ENCODE data around the gene CIC. TPM values are rescaled to one million over a fixed set of nuclear protein-coding genes. Genes with fewer than 3 reads are reported as not detected.
A peak's percentile ranks its signal among the peaks of the same experiment; 100 is the strongest.

CIC gene
- total RNA-seq, 3 donors from 2014 or later, result 20.2 to 25.6 (median 24.9) TPM

GRCh38 chr19:42230571-42230970, 38.5 kb upstream of the CIC start:
- H3K9me3 ChIP-seq, result no peaks in the 10 kb centered on the region
- TF ChIP-seq POLR2A (IDR thresholded peaks at IDR 0.05), result no peak
- H3K4me3 ChIP-seq, result no peak overlapping the region
- H3K36me3 ChIP-seq, result no peaks in the 10 kb centered on the region
- H3K27me3 ChIP-seq, result no peaks in the 10 kb centered on the region
- intact Hi-C loops (cut with DNase I; ENCODE audit: low total_unique reads), result no loop called here
- H3K27ac ChIP-seq, result peak overlapping the region in 1 of 2 donors; percentile 7
- H3K4me1 ChIP-seq, result no peaks in the 10 kb centered on the region
- DNase-seq (ENCODE audit: low spot score in 2 of 2), result no peak

- Histone ChIP-seq H3K4me1 (no peaks in the 10 kb centered on the region), H3K36me3 (peaks cover 10% of the 10 kb centered on the region), H3K9me3 (no peaks in the 10 kb centered on the region), H3K27ac (no peak overlapping the region), H3K27me3 (no peaks in the 10 kb centered on the region), H3K4me3 (no peak overlapping the region)
- TF ChIP-seq POLR2AphosphoS5 (IDR thresholded peaks at IDR 0.05) (no peak), CTCF (IDR thresholded peaks at IDR 0.05) (no peak), POLR2A (IDR thresholded peaks at IDR 0.05) (no peak)
- no peak for DNase-seq (ENCODE audit: low spot score in 2 of 2)
- intact Hi-C loops (cut with DNase I; ENCODE audit: low total_unique reads), result no loop called here
Observed at GRCh38 chr19:42232435-42232834, 36.6 kb upstream of the CIC start.

- DNase-seq (ENCODE audit: low spot score in 2 of 2), result no peak
- Histone ChIP-seq H3K9me3 (no peaks in the 10 kb centered on the region), H3K36me3 (peaks cover 10% of the 10 kb centered on the region), H3K4me3 (no peak overlapping the region), H3K27ac (no peak overlapping the region), H3K4me1 (no peaks in the 10 kb centered on the region), H3K27me3 (no peaks in the 10 kb centered on the region)
- intact Hi-C loops (cut with DNase I; ENCODE audit: low total_unique reads), result no loop called here
- TF ChIP-seq CTCF (IDR thresholded peaks at IDR 0.05) (no peak), POLR2A (IDR thresholded peaks at IDR 0.05) (no peak), POLR2AphosphoS5 (IDR thresholded peaks at IDR 0.05) (no peak)
Observed at GRCh38 chr19:42233106-42233505, 35.9 kb upstream of the CIC start.

GRCh38 chr19:42233678-42234292, 35.3 kb upstream of the CIC start:
- intact Hi-C loops (cut with DNase I; ENCODE audit: low total_unique reads), result no loop called here
- Histone ChIP-seq H3K36me3 (peaks cover 10% of the 10 kb centered on the region), H3K27ac (peak overlapping the region in 1 of 2 donors; percentile 6), H3K9me3 (no peaks in the 10 kb centered on the region), H3K4me3 (no peak overlapping the region), H3K4me1 (no peaks in the 10 kb centered on the region), H3K27me3 (no peaks in the 10 kb centered on the region)
- DNase-seq (ENCODE audit: low spot score in 2 of 2), result no peak
- no peak for TF ChIP-seq CTCF (IDR thresholded peaks at IDR 0.05)
- TF ChIP-seq POLR2AphosphoS5 (IDR thresholded peaks at IDR 0.05), result no peak
- TF ChIP-seq POLR2A (IDR thresholded peaks at IDR 0.05), result no peak

- DNase-seq (ENCODE audit: low spot score in 2 of 2), result no peak
- no peaks in the 10 kb centered on the region for H3K4me1 ChIP-seq
- no peak overlapping the region for H3K27ac ChIP-seq
- H3K4me3 ChIP-seq, result no peak overlapping the region
- TF ChIP-seq POLR2A (IDR thresholded peaks at IDR 0.05) (no peak), CTCF (IDR thresholded peaks at IDR 0.05) (no peak), POLR2AphosphoS5 (IDR thresholded peaks at IDR 0.05) (no peak)
- no peaks in the 10 kb centered on the region for H3K27me3 ChIP-seq
- intact Hi-C loops (cut with DNase I; ENCODE audit: low total_unique reads), result no loop called here
- H3K9me3 ChIP-seq, result no peaks in the 10 kb centered on the region
- H3K36me3 ChIP-seq, result peaks cover 10% of the 10 kb centered on the region
Observed at GRCh38 chr19:42234364-42234763, 34.7 kb upstream of the CIC start.

- no peak for DNase-seq (ENCODE audit: low spot score in 2 of 2)
- Histone ChIP-seq H3K9me3 (no peaks in the 10 kb centered on the region), H3K4me3 (no peak overlapping the region), H3K36me3 (peaks cover 10% of the 10 kb centered on the region), H3K27ac (no peak overlapping the region), H3K4me1 (no peaks in the 10 kb centered on the region), H3K27me3 (no peaks in the 10 kb centered on the region)
- no peak for TF ChIP-seq POLR2A (IDR thresholded peaks at IDR 0.05)
- TF ChIP-seq POLR2AphosphoS5 (IDR thresholded peaks at IDR 0.05), result no peak
- no peak for TF ChIP-seq CTCF (IDR thresholded peaks at IDR 0.05)
- intact Hi-C loops (cut with DNase I; ENCODE audit: low total_unique reads), result no loop called here
Observed at GRCh38 chr19:42235181-42235580, 33.9 kb upstream of the CIC start.
